GM12874 (cell line): Measurements from ENCODE around the gene TEX19.

Experiments used
- TF ChIP-seq, protein P1 (sequence below): IDR thresholded peaks from 2 replicates; pipeline ENCODE4 v1.5.1; 2011; ENCODE audit warnings: low read depth, mild to moderate bottlenecking, control low read depth, low read length, moderate library complexity; ENCODE audit not compliant: insufficient read depth

The TEX19 gene

GRCh38 chr17:82358465-82359350 lies at the start of gene TEX19:
TSS of gene TEX19 (plus strand) at chr17:82359247. CDS start at chr17:82362151, 2,904 bp downstream.
- TF ChIP-seq, protein P1, sequence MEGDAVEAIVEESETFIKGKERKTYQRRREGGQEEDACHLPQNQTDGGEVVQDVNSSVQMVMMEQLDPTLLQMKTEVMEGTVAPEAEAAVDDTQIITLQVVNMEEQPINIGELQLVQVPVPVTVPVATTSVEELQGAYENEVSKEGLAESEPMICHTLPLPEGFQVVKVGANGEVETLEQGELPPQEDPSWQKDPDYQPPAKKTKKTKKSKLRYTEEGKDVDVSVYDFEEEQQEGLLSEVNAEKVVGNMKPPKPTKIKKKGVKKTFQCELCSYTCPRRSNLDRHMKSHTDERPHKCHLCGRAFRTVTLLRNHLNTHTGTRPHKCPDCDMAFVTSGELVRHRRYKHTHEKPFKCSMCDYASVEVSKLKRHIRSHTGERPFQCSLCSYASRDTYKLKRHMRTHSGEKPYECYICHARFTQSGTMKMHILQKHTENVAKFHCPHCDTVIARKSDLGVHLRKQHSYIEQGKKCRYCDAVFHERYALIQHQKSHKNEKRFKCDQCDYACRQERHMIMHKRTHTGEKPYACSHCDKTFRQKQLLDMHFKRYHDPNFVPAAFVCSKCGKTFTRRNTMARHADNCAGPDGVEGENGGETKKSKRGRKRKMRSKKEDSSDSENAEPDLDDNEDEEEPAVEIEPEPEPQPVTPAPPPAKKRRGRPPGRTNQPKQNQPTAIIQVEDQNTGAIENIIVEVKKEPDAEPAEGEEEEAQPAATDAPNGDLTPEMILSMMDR = no peak

DNA sequence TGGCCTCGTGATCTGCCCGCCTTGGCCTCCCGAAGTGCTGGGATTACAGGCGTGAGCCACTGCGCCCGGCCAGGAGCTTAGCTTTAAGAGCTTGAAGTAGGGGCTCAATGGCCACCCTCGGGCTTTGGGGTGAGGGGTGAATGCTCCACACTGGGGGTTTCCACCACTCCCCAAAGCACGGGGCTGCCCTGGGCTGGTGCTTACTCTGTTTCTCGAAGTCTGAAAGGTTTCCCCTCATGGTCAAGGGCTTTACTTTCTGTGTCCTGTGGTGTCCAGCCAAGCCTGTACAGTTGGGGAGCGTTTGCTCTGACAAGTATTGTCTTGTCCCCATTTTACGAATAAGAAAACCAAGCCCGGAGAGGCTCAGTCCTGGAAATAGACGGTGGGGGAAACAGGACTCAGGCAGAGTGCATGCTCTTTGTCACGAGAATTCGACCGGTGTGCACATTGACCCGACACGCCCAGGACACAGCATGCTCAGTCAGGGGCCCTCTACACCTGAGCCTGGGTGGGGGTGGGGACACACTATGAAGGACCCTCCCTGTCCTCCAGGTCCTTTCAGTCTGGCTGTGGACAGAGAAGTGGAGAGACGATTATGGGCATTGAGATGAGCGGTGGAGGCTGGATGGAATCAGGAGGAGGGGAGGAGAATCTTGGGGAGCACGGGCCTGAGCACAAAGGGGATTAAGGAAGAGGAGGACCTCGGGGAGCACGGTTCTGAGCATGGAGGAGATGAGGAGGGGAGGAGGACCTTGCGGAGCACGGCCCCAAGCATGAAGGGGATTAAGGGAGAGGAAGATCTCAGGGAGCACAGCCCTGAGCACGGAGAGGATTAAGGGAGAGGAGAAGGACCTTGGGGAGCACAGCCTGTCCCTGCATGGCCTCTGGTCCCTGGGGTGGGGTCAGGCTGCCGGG lies 49.1 kb upstream of the TEX19 start:
- TF ChIP-seq, protein P1 = no peak

DNA sequence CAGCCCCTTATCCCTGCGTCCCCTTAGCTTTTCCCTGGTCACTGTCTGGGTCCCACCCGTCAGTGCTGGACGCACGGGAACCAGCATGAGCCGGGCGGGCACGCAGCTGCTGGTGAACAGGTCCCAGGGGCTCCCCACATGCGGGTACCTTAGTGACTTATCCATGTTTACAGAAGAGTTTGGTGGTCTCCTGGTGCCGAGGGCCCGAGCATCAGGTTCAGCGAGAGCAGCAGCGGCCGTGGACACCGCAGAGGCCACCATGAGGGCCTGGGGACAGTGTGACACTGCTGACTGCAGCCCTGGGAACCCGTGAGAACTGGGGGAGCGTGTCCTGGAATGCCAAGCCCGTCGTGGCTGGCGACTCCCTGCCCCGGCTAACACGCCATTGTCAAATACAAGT lies 48.2 kb upstream of the TEX19 start:
- TF ChIP-seq, protein P1 = no peak

DNA sequence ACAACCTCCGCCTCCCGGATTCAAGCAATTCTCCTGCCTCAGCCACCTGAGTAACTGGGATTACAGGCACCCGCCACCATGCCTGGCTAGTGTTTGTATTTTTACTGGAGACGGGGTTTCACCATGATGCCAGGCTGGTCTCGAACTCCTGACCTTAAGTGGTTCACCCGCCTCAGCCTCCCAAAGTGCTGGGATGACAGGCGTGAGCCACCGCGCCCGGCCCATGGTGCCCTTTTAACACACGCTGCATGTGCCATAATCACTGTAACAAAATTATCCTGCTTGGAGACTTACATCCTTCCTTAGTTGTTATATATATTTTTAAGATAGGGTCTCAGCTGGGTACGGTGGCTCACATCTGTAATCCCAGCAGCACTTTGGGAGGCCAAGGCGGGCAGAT lies 47.1 kb upstream of the TEX19 start:
- TF ChIP-seq, protein P1 = no peak

DNA sequence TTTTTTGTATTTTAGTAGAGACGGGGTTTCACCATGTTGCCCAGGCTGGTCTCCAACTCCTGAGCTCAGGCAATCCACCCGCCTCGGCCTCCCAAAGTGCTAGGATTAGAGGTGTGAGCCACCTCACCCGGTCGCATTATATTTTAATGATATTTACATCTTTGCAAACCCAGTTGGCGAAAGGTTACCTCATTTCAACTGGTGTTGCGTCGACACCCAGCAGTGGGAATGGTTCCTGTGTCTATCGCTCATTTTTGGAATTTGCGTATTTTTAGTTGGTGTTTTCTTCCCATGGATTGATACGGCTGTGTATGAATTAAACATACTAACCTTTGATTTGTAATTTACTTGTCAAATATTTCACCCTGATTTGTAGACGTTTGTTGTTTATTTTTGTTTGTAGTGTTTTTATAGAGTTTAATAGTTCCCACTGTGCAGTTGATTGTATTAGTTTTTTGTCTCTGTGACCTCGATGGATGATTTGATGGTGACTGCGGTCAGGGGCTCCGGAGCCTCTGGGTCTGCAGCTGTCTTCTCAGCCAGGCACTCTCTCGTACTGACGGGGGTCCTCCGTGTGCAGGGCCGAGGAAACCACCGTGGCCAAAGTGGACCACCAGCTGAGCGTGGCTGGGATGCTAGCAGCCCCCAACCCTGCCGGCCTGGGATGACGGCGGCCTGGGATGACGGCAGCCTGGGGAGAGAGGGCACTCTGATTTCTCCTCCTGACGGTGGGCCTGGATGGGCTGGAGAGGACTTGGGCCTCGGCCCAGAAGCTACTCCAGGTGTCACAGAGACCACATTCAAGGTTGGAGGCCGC lies 45.6 kb upstream of the TEX19 start:
- TF ChIP-seq, protein P1 = no peak

- TF ChIP-seq, protein P1 = no peak
These were observed 44.9 kb upstream of the TEX19 start for GRCh38 chr17:82314012-82314726.
